COLO668 (cell line): ENCODE measurements around the gene THRB.
"Not testable (repeated sequence)": the region's sequence is repeated elsewhere in the genome, so short reads cannot be mapped to it uniquely, and the experiment has no call there.

ENCODE experiments used
- DNase-seq: peaks from one replicate; lab custom pipeline; 2025; ENCODE audit not compliant: unreplicated experiment; lab: John Stamatoyannopoulos, UW

The THRB gene

DNA sequence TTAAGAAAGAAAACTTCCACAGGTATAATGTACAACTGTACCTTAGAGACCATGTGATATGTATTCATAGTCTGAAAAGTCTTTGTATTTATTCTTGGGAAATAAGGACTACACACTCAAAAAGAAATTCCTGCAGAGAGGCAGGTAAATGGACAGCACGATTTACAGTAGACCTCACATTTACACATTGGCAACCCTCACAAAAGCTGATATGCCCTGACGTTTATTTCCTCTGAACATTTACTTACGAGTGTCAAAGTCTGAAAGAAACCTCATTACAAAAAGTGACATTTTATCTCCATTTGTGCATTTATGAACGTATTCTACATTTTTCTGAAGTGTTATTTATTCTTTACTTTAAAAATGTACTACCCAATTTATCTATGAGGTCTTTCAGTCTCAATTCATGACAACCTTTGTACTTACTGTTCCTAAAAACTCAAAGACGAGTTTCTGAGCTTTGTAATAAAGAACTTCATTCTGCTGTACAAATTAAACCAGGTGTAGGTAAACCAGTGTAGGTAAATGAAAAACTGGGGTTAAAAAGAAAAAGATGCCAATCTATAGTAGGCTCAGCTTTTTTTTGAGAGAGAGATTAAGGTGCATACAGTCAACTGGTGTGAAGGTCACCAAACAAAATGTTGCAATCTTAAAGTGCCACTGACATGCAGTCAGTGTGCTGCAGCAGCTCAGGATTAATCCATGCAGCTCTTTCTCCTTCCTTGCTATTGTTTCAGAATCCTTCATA is 44.3 kb downstream of the THRB start:
- no peak for DNase-seq

DNA sequence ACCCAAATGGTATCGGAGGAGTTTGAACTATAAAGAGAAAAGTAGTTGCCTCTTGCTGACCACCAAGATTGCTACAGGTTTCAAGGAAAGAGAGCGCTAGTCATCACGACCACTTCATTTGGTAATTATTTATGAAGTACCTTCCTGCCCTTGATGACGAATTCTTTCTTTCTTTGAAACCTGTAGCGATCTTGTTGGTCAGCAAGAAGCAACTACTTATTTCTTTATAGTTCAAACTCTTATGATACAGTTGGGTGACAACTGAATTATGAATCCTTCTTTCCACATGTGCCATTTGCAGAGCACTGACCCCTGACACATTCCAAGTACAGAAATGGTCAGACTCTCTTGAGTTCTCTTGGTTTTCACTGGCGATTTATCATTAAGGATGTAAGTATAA is 46.8 kb downstream of the THRB start:
- DNase-seq = no peak

DNA sequence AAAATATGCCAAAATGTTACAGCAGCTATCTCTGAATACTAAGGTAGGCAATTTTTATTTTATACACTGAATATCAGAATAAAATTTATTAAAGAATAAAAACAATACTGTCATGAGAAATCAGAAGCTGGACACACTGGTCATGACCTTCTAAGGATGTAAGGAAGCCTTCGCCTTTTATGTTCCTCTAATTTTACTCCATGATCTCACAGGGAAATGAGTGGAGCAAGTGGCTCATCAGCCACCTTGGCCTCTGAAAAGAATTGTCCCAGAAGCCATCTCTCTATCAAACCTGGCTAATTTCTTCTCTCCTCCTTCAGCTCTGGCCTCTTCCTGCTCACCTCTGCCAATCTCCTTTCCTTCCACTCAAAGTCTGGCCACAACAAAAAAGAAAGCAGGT is 48.6 kb downstream of the THRB start:
- DNase-seq = no peak

DNA sequence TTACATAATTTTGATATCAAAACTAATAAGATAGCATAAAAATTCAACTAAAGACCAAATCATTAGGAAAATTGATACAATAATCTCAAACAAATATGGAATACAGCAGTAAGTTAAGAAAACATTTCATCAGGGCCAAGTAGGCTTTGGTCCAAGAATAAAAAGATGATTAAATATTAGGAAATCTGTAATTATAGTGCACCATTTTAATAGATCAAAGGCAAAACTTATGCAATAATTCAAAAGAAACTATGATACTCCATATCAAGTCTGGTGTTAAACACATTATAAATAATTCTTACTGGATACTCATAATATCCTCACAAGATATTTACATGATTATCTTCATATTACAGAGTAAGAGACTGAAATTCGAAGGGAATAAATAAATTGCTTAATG is 51.2 kb downstream of the THRB start:
- no peak for DNase-seq

DNA sequence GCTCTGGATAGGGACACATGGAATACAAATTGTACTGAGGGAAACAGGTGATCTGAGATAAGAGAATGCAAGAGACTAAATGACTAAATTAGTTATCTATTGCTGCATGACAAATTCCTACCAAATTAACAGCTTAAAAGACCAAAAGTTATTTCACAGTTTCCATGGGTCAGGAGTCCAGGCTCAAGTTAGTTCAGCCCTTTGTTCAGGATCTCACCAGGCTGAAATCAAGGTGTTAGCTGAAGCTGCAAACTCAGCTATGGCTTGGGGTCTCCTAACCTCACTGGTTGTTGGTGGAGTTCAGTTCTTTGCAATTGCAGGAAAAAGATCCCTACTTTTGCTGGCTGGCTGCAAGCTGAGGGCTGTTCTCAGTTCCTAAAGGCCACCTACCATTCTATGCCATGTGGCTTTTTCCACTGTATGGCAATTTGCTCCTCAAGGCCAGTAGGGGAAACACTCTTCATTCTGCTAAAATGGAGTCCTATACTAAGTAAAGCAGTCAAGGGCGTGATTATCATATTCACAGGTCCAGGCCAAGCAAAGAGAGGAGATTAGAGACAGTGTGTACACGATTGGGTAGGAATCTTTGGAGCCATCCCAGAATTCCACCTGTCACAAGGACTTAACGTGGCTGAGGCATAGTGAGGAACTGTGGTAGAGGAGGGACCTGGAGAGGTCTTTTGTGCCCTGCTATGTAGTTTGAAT is 53.7 kb downstream of the THRB start:
- no peak for DNase-seq

DNA sequence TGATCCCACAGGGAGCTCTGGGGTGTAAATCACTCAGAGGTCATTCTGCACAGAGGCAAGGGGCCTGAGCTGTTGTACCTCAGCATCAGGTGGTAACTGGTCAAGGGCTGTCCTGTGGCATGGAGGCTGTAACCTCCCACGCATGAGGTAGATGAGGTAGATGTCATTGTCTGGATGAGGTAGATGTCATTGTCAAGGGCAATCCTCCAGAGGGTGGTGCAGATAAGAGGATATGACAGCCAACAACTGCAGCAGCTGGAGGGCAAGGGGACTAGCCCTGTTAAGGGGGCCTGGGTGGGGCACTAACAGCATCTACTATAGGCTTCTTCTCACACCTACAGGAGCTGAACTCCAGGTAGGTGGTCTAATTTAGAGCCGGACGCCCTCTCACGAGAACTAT is 55.6 kb downstream of the THRB start:
- DNase-seq = no peak

DNA sequence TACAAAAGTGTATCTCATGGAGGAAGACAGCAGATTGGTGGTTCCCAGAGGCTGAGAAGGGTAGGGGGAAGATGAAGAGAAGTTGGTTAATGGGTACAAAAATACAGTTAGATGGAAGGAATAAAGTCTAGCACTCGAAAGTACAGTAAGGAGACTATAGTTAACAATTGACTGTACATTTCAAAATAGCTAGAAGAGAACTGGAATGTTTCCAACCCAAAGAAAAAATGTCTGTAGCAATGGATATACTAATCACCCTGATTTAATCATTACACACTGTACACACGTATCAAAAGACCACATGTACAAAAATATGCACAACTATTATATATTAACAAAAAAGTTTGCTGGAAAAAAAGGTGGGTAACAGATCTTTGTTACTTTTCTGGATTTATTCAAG is 57.3 kb downstream of the THRB start:
- DNase-seq = no peak

DNA sequence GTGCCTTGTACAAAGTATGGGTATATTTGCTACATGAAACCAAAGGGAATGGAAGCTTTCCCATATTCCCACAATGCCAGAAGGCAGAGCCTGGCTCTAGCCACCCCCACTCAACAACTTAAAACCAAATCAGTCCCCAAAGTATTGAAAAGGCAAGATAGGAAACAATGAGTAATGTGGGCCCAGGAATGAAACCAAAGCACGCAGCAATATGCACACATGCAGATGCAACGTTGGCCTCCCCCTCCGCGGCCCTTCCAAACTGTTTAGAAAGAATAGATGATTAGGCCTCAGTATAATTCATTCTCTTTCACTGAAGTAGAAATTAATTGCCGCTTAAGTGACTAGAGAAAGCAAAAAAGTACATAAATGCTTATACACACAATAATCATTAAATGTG is 59.1 kb downstream of the THRB start:
- no peak for DNase-seq

DNA sequence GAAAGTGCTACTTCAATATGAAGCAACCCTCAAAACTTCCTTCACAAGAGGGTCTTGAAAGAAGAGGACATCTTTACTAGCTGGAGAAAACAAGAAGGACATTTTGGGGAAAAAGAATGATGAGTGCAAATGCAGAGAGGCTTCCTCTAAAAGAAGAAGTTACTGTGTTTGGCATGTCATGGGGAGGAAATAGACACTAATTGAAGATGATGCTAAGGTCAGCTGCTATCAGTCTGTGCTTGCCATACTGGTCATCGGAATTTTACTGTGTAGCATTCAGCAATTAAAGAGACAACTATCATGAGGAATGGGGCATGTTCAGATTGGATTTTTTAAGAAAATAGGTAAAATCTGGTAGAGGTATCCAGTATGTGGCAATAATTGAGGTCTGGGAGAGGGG is 60.0 kb downstream of the THRB start:
- no peak for DNase-seq

DNA sequence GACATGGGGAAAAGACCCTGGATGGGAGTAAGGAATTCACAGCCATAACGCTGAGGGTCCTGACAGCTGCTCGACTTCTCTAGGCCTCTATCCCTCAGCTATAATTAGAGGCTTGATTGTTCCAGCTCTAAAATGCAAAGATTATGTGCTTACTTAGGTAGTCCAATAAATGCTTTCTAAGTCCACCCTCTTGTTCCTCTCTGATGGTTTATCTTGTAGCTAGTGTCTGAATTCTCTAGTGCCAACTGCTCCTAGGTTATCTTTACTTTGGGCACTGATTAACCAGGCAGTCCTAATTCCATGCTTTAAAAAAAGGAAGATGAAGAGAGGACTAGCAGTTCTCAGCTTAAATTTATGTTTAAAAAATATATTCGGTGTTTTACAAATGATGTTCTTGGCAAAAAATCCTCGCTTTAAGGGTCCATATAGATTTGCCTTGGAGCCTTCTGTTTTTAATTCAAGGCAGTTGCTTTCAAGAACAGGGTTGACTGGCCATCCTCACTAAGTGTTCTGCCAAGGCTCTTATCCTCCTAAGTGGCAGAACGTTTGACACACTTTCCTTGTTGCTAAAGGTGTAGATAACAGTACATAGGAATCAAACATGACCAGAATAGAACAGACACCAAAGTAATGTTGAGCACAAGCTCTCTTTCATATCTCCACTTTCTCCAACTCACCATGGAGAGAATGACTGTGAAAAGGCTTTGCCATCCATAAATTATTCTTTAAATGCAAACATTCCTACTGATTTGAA is 60.6 kb downstream of the THRB start:
- no peak for DNase-seq

DNA sequence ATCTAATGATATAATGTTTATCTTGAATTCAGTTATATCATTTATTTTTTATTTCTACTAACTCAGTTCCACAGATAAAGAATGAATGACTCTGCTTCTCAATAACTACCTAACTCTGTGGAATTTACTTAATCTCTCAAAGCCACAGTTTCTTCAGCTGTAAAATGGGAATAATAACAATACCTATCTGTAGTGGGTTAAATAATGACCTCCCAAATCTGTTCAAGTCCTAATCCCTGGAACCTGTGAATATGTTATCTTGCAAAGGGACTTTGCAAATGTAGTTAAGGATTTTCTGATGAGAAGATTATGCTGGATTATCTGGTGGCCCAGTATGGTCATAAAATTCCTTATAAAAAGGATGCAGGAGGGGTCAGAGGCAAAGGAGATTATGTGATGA is 61.7 kb downstream of the THRB start:
- DNase-seq = no peak

DNA sequence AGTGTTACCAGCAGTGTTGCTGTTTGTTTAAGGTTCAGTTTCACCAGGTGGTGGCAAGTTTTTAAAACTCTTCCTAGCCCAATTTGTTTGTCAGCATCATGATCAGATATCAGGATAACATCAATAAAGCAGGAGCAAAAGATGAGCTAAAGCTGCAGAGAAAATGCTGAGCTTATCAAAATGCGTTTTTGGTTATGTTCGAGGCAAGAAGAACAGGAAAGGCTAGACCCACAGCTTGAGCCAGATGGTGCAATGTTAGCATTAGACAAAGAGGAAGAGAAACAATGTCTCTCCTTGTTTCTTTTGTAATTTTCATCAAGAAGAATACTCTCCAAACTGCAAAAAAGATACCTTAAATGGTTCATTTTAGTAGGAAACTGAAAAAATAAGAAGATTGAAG is 66.2 kb downstream of the THRB start:
- DNase-seq = no peak

DNA sequence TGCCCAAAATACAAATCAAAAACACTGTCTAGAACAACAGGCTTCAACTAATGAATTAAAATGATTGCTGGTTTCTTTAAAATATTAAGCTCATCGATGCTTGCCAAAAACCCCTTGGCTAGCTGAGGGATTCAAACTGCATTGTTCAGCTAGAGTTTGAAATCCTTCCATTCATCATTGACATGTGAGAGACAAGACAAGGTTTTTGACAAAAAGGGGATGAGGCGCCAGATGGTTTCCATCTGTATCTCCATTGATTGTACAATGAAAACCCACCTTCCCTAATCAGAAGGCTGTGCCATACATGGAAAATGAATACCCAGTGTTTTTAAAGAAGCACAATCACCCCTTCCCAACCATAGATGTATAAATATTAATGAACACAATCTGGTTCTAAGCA is 67.8 kb downstream of the THRB start:
- no peak for DNase-seq

DNA sequence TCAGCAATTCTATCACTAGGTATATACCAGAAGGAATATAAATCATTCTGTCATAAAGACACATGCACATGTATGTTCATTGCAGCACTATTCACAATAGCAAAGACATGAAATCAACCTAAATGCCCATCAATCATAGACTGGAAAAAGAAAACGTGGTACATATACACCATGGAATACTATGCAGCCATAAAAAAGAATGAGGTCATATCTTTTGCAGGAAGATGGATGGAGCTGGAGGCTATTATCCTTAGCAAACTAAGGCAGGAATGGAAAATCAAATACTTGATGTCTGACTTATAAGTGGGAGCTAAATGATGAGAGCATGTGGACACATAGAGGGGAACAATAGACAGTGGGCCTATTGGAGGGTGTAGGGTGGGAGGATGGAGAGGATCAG is 73.8 kb downstream of the THRB start:
- DNase-seq = not testable (repeated sequence)

DNA sequence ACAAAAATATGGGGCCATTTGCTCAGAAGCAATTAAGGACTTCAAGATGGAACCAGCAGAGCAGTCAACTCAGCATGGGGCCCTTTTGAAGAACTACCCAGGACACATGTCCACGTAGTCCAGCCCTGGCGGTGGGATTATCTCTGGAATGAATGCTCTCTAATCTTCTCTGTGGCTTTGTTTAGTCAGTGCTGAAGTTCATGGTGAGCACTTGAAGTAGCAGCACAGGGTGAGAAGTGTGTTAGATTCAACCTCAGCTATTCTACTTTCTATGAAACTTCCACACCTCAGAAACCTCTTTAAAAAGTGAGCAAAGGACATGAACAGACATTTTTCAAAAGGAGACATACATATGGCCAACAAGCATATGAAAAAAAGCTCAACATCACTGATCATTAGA is 74.4 kb downstream of the THRB start:
- DNase-seq = no peak

DNA sequence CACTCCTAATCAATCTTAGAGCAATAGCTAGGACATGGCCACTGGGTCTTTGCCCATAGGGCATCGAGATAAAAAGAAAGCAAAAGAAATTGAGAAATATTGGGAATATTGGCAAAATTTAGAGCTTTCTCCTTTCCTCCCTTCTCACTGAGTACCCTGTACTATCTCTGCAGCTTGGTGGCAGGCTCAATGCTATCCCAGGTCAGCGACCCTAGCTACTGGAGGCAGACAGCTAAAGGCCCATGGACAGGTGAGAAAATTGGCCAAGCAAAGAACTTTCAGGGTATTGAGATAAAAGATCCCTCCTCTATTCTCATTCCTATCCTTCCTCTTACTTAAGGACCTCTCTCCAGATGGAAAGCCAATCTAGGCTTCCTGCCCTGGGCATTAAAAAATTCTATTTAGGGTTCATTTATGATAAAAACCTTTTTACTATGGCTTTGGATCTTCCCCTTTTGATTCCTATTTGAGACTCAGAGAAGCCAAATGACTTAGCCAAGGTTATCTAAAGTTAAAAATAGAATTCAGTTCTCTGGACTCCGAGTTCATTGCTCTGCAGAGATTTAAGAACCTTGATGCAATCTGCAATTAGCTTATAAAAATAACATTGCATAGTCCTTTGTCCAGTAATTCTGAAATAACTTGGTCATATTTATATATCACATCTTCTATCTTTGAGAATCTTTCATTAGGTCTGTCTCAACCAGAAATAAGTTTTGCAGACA is 75.4 kb downstream of the THRB start:
- DNase-seq = no peak

DNA sequence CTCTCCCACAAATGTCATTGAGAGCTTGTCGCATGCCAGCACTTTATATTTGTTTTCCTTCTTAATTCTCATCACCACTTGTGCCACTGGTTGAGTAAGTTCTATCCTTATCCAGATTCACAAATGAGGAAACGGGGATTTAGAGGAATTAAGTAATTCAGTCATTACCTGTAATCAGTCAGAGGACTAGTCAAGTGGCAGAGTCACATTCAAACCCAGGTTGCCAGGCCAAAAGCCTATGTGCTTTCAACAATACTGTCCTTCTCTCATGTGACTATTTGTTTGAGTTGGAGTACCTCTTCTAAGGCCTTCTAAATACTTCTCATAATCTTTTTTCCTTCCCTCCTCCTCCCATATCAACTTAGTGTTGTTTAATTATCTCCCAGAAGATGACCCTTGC is 76.9 kb downstream of the THRB start:
- no peak for DNase-seq

DNA sequence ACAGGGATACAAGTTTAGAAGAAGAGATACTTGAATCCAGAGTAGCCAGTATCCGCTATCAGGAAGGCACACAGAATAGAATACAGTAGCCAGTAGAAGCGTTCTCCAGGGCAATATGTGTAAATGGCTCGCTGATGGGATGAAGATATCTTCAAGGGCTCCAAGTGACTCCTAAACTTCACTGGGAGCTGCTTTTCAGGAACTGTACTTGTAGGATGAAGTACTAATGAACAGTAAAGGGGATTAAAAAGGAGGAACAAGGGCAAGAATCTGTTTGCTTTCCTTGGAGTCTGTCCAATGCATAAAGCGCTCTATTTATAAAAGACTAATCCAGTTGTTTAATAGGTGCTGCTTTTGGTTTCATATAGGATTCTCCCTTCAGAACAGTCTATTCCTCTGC is 78.4 kb downstream of the THRB start:
- DNase-seq = no peak

DNA sequence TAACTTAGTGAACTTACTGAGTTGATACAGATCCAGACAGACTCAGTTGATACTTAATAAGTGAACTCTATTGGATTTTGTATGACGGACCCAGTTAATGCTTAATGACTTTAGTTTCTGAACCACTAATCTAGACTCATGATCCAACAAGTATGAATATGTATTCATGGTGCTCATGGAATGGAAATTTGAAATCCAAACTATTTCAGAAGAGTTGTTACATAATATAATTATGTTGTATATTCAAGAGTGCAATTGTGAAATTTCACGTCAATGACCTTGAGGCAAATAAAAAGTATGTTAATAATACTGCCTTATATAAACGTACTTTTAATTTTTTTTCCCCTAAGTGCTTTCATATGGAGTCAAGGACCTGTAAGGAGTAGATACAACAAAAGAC is 78.8 kb downstream of the THRB start:
- DNase-seq = no peak

DNA sequence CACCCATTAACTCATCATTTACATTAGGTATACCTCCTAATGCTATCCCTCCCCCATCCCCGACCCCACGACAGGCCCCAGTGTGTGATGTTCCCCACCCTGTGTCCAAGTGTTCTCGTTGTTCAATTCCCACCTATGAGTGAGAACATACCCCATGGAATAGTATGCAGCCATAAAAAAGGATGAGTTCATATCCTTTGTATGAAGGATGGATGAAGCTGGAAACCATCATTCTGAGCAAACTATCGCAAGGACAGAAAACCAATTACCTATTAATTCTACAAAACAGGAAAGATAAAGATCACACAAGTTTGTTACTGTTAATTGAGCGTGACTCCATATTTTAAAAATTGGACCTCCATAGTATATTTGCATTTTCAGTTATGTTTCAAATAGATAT is 81.0 kb downstream of the THRB start:
- DNase-seq = not testable (repeated sequence)

DNA sequence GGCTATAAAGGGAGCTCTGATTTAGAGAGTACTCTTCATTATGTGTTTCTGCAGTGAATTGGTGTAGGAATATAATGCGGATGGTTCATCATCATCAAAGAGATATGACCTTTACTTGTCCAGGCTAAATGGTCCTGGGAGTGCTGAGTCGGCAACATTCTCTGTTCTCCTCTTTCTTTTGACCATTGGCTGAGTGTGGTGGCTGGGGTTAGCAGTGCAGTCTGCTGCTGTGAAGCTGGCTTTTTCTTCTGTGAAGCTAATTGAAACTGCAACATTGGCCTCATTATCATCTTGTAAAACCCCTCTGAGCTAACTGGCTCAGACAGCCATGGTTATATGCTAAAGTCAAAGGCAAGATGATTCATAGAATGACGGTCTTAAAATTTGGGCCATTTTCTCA is 83.8 kb downstream of the THRB start:
- no peak for DNase-seq
